DOHH2 (cell line): Measurements from ENCODE around the gene CHPF.

Experiments used
- CTCF ChIP-seq: fragments of 200-600 bp; sonication (generic); IDR thresholded peaks from one replicate; pipeline ENCODE4 v1.5.1; 2014; ENCODE audit warnings: antibody characterized with exemption, mild to moderate bottlenecking, low read depth, low read length; ENCODE audit not compliant: poor library complexity, severe bottlenecking
- EZH2phosphoT487 ChIP-seq: fragments of 200-600 bp; sonication (generic); IDR thresholded peaks from 2 replicates; pipeline ENCODE4 v1.6.1; 2017; ENCODE audit warnings: borderline replicate concordance, mild to moderate bottlenecking, antibody characterized with exemption, low read length, moderate library complexity, mixed read lengths

GRCh38 chr2:219495531-219496122 is 48.0 kb downstream of the CHPF start:
- TF ChIP-seq CTCF (peak; percentile 83), EZH2phosphoT487 (no peak)
